Endometrial microvascular endothelial cells (primary cell): ENCODE measurements around the gene CAMKK1. TPM values are rescaled to one million over a fixed set of nuclear protein-coding genes. Genes with fewer than 3 reads are reported as not detected.

Source experiments
- in situ Hi-C: cut with HindIII; loops from 2 replicates; pipeline ENCODE4 v1.10.0; 2017; ENCODE audit warnings: low sequenced_read_pairs, low pct_unique_long_range_greater_than_20kb; ENCODE audit errors: inconsistent ontology term
- total RNA-seq: library from RNA; depleted of rRNA; stranded (reverse); fragments of >200 nt; gene quantifications from one replicate; pipeline ENCODE4 v1.2.3, GENCODE V29; 2015; ENCODE audit errors: inconsistent ontology term

CAMKK1 gene
- total RNA-seq, 1 donor from 2014 or later = 2.9 TPM

GRCh38 chr17:3903051-3903825 is 10.4 kb upstream of the CAMKK1 start:
- in situ Hi-C loops = no loop called here

GRCh38 chr17:3900646-3901045 is 7.8 kb upstream of the CAMKK1 start:
- in situ Hi-C loops = no loop called here

DNA sequence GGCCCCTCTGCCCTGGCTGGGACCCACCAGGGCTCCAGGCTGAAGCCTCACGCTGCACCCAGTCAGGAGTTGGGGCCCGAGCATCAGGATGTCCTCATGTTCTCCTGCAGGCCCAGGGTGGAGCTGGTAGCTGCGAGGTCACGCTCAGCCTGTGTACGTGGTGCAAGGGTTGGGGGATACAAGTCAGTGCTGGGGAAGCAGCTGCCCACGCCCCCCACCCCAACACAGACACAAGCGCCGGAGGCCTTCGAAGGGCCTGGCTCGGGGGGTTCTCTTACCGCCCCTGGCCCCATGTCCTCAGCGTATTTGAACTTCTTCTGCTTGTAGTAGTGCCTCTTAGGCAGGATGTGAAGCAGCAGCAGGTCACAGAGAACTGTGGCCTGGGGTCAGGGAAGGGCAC is 4.9 kb upstream of the CAMKK1 start:
- in situ Hi-C loops = no loop called here

- in situ Hi-C loops = no loop called here
Observed at GRCh38 chr17:3896968-3897235, 4.0 kb upstream of the CAMKK1 start.

- in situ Hi-C loops = no loop called here
Observed at GRCh38 chr17:3896108-3896967, 3.5 kb upstream of the CAMKK1 start.

GRCh38 chr17:3895354-3895753 is 2.5 kb upstream of the CAMKK1 start:
- in situ Hi-C loops = no loop called here

GRCh38 chr17:3894911-3895343 is 2.1 kb upstream of the CAMKK1 start:
- in situ Hi-C loops = no loop called here

GRCh38 chr17:3894188-3894587 is 1.3 kb upstream of the CAMKK1 start:
- in situ Hi-C loops = no loop called here

GRCh38 chr17:3893720-3894116 is 865 bp upstream of the CAMKK1 start:
- in situ Hi-C loops = no loop called here

DNA sequence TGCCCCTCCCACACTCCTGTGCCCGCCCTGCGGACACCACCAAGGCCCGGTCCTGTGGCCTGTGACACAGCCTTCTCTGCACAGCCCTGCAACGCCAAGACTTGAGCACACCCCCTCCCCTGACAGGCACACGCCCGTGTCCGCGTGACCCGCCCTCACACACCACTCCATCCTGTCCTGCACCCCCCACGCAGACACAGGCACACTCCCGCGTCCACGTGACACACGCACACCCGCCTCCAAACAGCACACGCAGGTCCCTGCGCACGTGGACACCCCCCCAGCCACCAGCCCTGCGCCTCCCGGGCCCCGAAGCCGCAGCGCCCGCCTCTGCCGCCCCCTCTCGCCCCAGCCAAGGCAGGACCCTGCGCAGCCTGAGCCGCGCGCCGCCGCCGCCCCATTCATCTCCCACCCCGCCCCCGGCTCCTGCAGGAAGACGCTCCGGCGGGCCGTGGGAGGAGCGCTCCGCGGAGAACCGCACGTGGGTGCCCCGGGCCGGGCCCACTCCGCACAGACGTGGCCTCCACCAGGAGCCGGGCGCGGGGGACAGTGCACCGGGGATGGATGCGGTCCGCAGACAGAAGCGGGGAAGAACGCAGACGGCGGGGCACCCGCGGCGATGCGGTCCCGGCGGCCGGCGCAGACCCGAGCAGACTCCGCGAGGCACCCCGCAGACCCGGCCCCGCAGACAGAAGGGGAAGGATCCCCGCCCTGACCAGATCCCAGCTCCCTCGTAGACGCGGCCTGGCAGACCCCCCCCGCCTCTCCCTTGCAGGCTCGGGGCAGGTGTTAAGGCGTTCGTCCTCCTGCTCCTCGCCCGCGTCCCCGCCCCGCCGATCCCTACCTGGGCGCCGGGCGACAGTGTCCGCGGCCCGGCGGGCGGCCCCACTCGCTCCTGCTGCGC is 506 bp downstream of the CAMKK1 start:
- in situ Hi-C loops = no loop called here

- in situ Hi-C loops = no loop called here
Observed at GRCh38 chr17:3891626-3892094, 1.2 kb downstream of the CAMKK1 start.

DNA sequence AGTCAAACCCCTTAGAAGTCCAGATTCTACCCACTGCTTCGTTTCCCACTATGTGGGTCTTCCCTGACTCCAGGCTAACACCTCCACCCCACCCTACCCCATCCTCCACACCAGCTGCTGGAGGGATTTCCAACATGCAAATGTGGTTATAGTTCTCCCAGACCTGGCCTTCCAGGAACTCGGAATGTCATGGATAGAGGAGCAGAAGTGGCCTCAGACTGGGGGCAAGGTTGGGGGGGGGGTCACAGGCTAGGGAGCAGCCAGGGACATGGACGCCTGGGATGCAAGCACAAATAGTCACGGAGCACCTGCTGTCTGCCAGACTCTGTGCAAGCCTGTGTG is 2.0 kb downstream of the CAMKK1 start:
- in situ Hi-C loops = no loop called here

- in situ Hi-C loops = no loop called here
Observed at GRCh38 chr17:3890082-3890877, 2.6 kb downstream of the CAMKK1 start.

GRCh38 chr17:3889325-3890012 is 3.4 kb downstream of the CAMKK1 start:
- in situ Hi-C loops = no loop called here

DNA sequence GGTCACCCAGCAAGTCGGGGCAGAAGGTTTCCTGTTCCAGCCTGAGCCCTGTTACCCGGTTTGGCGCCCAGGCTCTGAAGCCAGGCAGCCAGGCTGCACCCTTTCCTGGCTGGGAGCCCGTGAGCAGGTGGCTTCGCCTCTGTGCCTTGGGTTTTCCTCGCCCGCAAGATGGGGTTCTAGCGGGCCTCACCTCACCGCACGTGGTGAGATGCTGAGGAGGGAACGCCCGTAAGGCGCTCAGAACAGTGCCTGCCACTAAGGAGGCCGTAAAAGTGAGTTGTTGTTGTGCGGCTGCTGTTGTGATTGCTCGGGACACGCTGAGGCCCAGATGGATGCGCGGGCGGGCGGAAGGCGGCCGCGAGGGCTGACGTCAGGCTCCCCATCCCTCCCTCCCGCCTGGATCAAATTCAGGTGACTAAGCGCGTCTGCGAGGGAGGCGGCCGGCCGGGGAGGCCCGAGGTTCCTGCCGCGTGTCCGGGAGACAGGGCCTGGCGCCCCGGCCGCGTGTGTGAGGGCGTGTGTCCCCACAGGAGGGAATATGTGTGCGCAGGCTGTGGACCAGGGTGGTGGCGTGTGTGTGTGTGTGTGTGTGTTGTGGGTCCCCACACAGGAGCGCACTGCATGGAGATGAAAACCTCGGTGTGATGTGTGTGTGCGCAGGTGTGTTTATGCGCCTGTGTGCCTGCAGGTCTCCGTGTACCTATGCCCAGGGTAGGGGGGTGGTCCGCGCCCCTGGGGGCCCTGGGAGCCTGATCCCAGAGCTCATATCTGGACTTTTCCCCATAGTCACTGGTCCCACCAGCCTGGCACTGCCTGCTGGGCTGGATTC is 4.3 kb downstream of the CAMKK1 start:
- in situ Hi-C loops = no loop called here

GRCh38 chr17:3887804-3888203 is 5.0 kb downstream of the CAMKK1 start:
- in situ Hi-C loops = no loop called here

- in situ Hi-C loops = no loop called here
Observed at GRCh38 chr17:3887394-3887793, 5.5 kb downstream of the CAMKK1 start.
